ENCODE measurements around the gene ITGAE.
"Not testable (repeated sequence)": the region's sequence is repeated elsewhere in the genome, so short reads cannot be mapped to it uniquely, and the experiment has no call there.

ITGAE gene

GRCh38 chr17:3794557-3795389 is 6.2 kb downstream of the ITGAE start:
- no peak for DNase-seq

DNA sequence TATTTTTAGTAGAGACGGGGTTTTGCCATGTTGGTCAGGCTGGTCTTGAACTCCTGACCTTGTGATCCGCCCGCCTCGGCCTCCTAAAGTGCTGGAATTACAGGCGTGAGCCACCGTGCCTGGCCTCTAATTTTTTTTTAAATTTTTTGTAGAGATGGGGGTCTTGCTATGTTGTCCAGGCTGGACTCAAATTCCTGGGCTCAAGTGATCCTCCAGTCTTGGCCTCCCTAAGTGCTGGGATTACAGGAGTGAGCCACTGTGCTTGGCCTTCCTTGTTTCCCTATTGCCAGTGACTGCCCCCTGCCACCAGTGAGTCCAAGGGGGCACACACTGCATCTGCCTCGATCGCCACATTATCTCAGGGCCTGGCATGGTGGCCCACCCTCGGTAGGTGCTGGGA is 6.8 kb downstream of the ITGAE start:
- DNase-seq, result not testable (repeated sequence)

DNA sequence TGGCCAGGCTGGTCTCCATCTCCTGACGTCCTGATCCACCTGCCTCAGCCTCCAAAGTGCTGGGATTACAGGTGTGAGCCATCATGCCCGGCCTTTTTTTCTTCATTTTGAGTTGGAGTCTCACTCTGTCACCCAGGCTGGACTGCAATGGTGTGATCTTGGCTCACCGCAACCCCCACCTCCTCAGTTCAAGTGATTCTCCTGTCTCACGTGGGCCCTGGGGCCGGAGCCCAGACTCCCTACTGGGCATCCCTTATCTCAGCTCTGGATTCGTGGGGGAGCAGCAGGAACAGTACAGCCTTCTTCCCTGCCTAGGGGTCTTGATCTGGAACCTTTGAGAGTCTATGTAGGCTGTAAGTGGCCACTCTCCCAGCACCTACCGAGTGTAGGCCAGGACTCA is 7.7 kb downstream of the ITGAE start:
- DNase-seq, result not testable (repeated sequence)

DNA sequence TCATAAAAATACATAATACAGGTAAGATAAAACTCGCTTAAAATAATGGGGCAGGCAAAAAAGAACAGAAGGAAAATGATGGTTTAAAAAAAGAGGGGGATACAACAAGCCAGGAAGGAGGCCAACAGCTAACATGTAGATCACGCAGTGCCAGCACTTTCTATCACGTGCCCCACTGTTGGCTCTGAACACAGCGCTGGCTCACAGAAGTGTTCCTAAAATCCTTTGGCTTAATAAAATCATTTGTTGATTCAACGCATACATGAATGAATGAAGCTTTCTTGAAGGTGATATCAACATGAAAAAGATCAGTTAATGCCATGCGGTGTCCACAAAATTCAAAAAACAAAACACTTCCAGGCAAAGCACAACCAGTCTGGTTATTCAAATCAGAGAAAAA is 8.5 kb downstream of the ITGAE start:
- DNase-seq, result no peak

DNA sequence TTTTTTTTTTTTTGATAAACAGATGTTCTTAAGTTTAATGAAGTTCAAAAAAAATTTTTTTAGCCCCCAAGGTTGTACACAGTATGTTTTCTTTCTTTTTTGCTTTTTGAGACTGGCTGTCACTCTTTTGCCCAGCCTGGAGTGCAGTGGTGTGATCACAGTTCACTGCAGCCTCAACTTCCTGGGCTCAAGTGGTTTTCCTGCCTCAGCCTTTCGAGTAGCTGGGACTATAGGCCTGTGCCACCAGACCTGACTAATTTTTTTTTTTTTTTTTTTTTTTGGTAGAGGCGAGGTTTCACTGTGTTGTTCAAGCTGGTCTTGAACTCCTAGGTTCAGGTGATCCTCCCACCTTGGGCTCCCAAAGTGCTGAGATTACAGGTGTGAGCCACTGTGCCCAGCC is 12.8 kb downstream of the ITGAE start:
- no peak for DNase-seq

- not testable (repeated sequence) for DNase-seq
Measured at GRCh38 chr17:3785323-3785722, 15.7 kb downstream of the ITGAE start.

GRCh38 chr17:3782751-3783150 is 18.2 kb downstream of the ITGAE start:
- DNase-seq, result no peak

- DNase-seq, result no peak
Measured at GRCh38 chr17:3780986-3781385, 20.0 kb downstream of the ITGAE start.

DNA sequence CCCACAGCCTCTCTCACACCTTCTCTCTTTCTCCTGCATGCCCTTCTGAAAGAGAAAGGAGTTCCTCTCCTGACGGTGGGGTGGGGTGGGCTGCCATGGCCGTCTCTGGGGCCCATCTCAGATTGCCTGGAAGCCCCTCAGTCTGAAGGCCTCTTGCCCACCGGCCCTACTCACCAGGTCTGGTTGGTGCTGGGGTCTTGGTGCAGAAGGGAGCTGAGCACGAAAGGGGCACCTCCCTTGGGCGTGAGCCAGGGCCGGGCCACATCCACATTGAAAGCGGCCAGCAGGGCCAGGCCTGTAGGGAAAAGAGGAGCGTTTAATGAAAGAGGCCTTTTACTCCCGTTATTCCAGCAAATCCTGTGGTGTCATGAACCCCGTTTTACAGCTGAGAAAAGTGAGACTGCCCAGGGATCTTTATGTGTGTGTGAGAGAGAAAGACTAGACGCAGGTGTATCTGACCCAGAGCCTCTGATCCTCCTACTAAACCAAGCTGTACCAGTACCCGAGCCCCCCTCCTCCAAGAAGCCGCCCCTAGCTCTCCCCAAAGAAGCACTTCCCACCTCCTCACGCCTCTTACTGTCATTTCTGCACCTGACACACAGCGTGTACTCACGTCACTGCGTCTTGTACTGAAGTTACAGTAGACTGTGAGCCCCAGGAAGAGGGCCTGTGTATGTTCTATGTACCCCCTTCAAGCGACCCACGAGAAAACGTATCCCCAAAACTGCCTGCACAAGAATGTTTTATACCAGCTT is 23.4 kb downstream of the ITGAE start:
- no peak for DNase-seq

- DNase-seq, result no peak
Measured at GRCh38 chr17:3773966-3774365, 27.0 kb downstream of the ITGAE start.

DNA sequence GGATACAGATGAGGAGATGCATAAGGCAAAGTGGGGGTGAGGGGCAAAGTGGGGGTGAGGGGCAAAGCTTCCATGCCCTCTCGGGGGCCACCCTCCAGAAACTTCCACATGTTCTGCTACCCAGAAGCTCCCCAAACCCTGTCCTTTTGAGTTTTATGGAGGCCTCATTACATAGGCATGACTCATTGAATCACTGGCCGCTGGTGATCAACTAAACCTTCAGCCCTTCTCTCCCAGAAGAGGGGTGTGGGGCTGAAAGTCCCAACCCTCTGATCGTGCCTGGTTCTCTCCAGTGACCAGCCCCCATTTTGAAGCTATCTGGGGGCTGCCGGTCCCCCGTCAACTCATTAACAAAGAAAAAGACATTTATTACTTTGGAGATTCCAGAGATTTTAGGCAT is 27.5 kb downstream of the ITGAE start:
- DNase-seq, result no peak

GRCh38 chr17:3772764-3773163 is 28.2 kb downstream of the ITGAE start:
- DNase-seq, result no peak

GRCh38 chr17:3771140-3771539 is 29.8 kb downstream of the ITGAE start:
- DNase-seq, result no peak

DNA sequence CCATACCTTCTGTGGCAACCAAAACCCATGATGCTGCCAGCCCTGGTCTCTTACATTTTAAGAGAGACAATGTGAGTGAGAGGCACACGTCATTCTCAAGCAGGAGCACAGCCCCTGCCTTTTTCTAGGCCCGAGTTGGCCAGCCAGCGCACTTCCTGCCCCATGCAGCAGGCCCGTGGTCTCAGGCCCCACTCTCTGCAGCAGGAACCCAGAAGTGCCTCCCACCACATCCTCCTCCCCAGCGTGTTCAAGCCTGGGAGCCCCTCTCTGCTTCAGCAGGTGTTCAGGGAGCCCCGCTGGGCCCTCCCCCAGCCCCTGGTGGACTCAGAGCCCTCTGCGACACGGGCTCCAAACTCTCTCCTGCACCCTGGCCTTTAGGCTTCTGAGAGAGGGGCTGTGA is 30.5 kb downstream of the ITGAE start:
- no peak for DNase-seq

- no peak for DNase-seq
Measured at GRCh38 chr17:3768769-3769168, 32.2 kb downstream of the ITGAE start.

DNA sequence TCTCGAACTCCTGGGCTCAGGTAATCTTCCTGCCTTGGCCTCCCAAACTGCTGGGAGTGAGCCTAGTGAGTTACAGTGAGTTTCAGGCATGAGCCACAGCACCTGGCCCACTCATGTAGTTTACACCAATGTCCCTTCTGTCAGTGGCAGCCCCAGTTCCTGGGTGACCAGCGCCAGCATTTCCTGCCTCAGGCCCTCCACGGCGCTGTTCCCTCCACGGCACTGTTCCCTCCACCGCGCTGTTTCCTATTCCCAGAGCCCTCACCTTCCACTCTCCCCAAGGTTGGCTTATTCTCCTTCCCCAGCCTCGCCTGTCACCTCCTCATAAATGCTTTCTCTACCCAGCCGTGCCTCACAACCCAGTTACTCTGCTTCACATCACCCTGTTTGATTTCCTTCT is 32.6 kb downstream of the ITGAE start:
- DNase-seq, result no peak

DNA sequence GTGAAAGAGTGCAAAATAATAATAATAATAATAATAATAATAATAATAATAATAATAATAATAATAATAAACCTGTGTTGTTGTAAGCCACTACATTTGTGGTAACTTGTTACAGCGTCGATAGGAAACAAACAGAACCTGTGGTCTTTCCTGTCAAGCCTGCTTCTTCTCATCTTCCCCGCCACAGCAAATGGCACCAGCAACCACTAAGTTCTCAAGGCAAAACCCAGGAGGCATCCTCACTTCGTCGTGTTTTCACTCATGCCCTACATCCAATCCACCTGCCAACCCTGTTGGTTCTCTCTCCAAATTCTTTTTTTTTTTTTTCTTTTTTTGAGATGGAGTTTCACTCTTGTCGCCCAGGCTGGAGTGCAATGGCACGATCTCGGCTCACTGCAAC is 34.2 kb downstream of the ITGAE start:
- DNase-seq, result no peak

GRCh38 chr17:3765981-3766380 is 35.0 kb downstream of the ITGAE start:
- DNase-seq, result no peak

- DNase-seq, result no peak
Measured at GRCh38 chr17:3763777-3764170, 37.2 kb downstream of the ITGAE start.

DNA sequence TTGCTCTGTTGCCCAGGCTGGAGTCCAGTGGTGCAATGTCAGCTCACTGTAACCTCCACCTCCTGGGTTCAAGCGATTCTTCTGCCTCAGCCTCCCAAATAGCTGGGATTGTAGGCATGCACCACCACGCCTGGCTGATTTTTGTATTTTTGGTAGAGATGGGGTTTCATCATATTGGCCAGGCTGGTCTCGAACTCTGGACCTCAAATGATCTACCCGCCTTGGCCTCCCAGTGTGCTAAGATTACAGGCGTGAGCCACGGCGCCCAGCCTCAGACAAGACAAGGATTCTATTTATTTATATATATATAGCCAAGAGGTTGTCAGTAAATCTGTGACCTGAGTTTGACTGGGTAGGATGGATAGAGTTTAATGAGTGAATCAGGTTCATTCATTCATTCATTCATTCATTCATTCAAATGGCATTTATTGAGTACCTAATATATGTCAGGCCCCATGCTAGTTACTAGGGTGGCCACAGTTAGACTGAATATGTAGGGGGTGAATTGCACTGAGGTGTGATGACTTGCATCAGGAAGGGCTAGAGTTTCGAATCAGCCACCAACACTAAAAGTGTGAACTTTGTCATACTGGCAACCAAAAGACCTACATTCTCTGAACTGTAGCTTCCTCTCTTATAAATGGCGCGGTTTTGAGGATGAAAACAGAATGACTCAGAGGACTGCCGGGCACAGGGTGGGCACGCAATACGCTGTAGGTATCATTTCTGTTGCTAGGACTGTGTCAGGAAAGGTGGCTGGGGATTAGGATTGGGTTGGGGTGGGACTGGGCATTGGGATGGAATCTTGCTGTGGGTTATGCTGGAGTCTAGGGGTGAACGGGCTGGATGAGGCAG is 37.8 kb downstream of the ITGAE start:
- no peak for DNase-seq

GRCh38 chr17:3761918-3762380 is 39.0 kb downstream of the ITGAE start:
- DNase-seq, result no peak

DNA sequence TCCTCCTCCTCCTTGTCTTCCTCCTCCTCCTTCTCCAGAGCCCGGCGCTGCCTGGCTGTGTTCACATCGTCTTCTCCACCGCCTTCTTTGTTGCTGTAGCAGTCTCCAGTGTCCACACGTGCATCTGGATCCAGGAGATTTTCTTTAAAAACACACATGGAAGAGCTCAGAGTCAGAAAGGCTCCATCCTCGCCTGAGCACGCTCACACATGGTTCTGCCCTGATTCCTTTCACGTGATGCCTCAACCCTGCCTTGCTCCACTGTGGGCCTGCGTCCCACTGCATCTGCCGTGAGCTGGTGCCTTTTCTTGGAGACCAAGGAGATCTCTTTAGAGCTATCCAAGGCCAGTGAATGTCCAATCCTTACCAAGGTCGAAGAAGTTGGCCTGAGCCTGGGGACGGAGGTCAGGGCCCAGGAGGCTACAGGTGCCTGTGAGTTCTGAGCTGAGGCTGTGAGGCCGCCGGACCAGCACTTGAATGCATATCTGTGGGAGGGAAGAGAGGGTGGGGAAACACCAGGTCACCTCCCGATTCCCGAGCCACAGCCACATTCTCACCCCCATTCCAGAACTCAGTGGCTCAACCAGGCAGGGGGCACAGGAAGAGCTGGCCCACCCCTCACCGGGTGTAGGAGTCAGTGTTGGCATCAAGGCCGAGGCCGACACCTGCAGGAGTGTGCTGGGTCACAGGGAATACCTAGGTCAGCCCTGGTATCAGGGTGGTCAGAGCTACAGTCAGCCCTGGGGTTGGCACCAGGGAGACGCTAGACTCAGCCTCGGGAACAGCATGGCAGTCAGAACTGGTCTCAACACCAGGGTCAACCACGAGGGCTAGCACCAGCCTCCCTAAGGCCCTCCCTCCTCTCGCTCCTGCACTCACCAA is 39.7 kb downstream of the ITGAE start:
- no peak for DNase-seq

Data from cerebellar nuclear complex (tissue), 1 donor.